HEK293 (cell line): Measurements from ENCODE around the gene LNPEP.

Source experiments
- CTCF ChIA-PET: fragments of 350-600 bp; formaldehyde crosslinking; extraction: SDS; loops from one replicate; lab custom pipeline; 2021; ENCODE audit warnings: antibody characterized with exemption; lab: Yijun Ruan, JAX
- POLR2A ChIA-PET: fragments of 300-600 bp; formaldehyde crosslinking; extraction: SDS; loops from one replicate; lab custom pipeline; 2020; ENCODE audit warnings: antibody characterized with exemption, inconsistent platforms; lab: Yijun Ruan, JAX
- H3K27ac ChIP-seq: fragments of 200-500 bp; sonication (Bioruptor generic); 2 replicates; pipeline ENCODE4 v1.5.1; 2014; ENCODE audit warnings: low read depth, low read length, control low read depth, inconsistent platforms; ENCODE audit errors: extremely low read depth
- H3K36me3 ChIP-seq, 2 experiments: fragments of 200-500 bp in 1 of 2; sonication (Bioruptor generic) in 1 of 2; 1 replicate in 1 of 2; 2 replicates in 1 of 2; pipeline ENCODE4 v1.5.1; 2014 to 2017; ENCODE audit warnings: inconsistent platforms in 2 of 2, low read length in 2 of 2; ENCODE audit not compliant: control insufficient read depth in 2 of 2, insufficient read depth in 1 of 2
- H3K4me1 ChIP-seq: fragments of 200-500 bp; sonication (Bioruptor generic); 2 replicates; pipeline ENCODE4 v1.5.1; 2014; ENCODE audit warnings: mild to moderate bottlenecking, low read length, inconsistent platforms; ENCODE audit not compliant: control insufficient read depth, insufficient read depth
- H3K4me3 ChIP-seq: 2 replicates; pipeline ENCODE4 v1.5.1; 2011; ENCODE audit warnings: low read depth, mild to moderate bottlenecking, control low read depth, low read length, moderate library complexity
- H3K9me3 ChIP-seq: fragments of 200-500 bp; sonication (Bioruptor generic); 2 replicates; pipeline ENCODE4 v1.5.1; 2014; ENCODE audit warnings: low read depth, low read length, inconsistent platforms; ENCODE audit not compliant: control insufficient read depth, insufficient read depth
- GLI2 ChIP-seq: fragments of 450-650 bp; formaldehyde crosslinking; IDR thresholded peaks from 2 replicates; pipeline ENCODE4; 2017; ENCODE audit warnings: missing biosample characterization, missing genetic modification characterization, low read depth, borderline replicate concordance
- INSM2 ChIP-seq: fragments of 450-650 bp; formaldehyde crosslinking; IDR thresholded peaks from 2 replicates; pipeline ENCODE4 v1.5.1; 2016; ENCODE audit warnings: missing biosample characterization, missing genetic modification characterization
- KLF17 ChIP-seq: fragments of 450-650 bp; formaldehyde crosslinking; IDR thresholded peaks from 2 replicates; pipeline ENCODE4 v1.5.1; 2016; ENCODE audit warnings: missing biosample characterization, missing genetic modification characterization
- MEIS1 ChIP-seq: sonication (generic); formaldehyde crosslinking; IDR thresholded peaks from 2 replicates; pipeline ENCODE4 v1.8.1; 2022; ENCODE audit warnings: missing genetic modification reagents, mild to moderate bottlenecking, borderline replicate concordance
- REPIN1 ChIP-seq: fragments of 450-650 bp; formaldehyde crosslinking; IDR thresholded peaks from 2 replicates; pipeline ENCODE4 v1.5.1; 2017; ENCODE audit warnings: missing biosample characterization, missing genetic modification characterization, low read depth
- SETDB1 ChIP-seq: IDR thresholded peaks from one replicate; pipeline ENCODE4 v1.6.1; 2017; ENCODE audit warnings: mild to moderate bottlenecking, low read length, moderate library complexity, mixed read lengths; ENCODE audit not compliant: insufficient read length
- ZFP41 ChIP-seq: fragments of 450-650 bp; formaldehyde crosslinking; IDR thresholded peaks from 2 replicates; pipeline ENCODE4 v1.5.1; 2016; ENCODE audit warnings: missing biosample characterization, missing genetic modification characterization, borderline replicate concordance
- ZNF121 ChIP-seq: fragments of 450-650 bp; formaldehyde crosslinking; IDR thresholded peaks from 2 replicates; pipeline ENCODE4 v1.5.1; 2016; ENCODE audit warnings: missing biosample characterization, missing genetic modification characterization
- ZNF266 ChIP-seq: fragments of 450-650 bp; formaldehyde crosslinking; IDR thresholded peaks from 2 replicates; pipeline ENCODE4 v1.5.1; 2016; ENCODE audit warnings: missing biosample characterization, missing genetic modification characterization, low read depth
- ZNF335 ChIP-seq: fragments of 450-650 bp; formaldehyde crosslinking; conservative IDR thresholded peaks from 2 replicates; pipeline ENCODE4 v1.5.1; 2016; ENCODE audit warnings: missing biosample characterization, missing genetic modification characterization
- ZNF404 ChIP-seq: fragments of 450-650 bp; formaldehyde crosslinking; IDR thresholded peaks from 2 replicates; pipeline ENCODE4 v1.5.1; 2017; ENCODE audit warnings: missing biosample characterization, missing genetic modification characterization
- ZNF449 ChIP-seq: fragments of 450-650 bp; formaldehyde crosslinking; IDR thresholded peaks from 2 replicates; pipeline ENCODE4 v1.5.1; 2017; ENCODE audit warnings: missing biosample characterization, mild to moderate bottlenecking, missing genetic modification characterization, moderate library complexity
- ZNF529 ChIP-seq: fragments of 450-650 bp; formaldehyde crosslinking; IDR thresholded peaks from 2 replicates; pipeline ENCODE4 v1.5.1; 2017; ENCODE audit warnings: missing genetic modification characterization, missing biosample characterization; ENCODE audit not compliant: insufficient replicate concordance
- ZNF660 ChIP-seq: fragments of 450-650 bp; IDR thresholded peaks from 2 replicates; pipeline ENCODE4 v1.5.1; 2018; ENCODE audit warnings: missing biosample characterization, mild to moderate bottlenecking, missing genetic modification characterization
- TF ChIP-seq, protein P1 (sequence below): fragments of 450-650 bp; formaldehyde crosslinking; IDR thresholded peaks from 2 replicates; pipeline ENCODE4 v1.5.1; 2017; ENCODE audit warnings: missing biosample characterization, missing genetic modification characterization
- TF ChIP-seq, protein P2 (sequence below): fragments of 450-650 bp; formaldehyde crosslinking; IDR thresholded peaks from 2 replicates; pipeline ENCODE4 v1.5.1; 2016; ENCODE audit warnings: missing biosample characterization, missing genetic modification characterization
- TF ChIP-seq, protein P3 (sequence below): fragments of 450-650 bp; formaldehyde crosslinking; IDR thresholded peaks from 2 replicates; pipeline ENCODE4 v1.5.1; 2016; ENCODE audit warnings: missing biosample characterization, missing genetic modification characterization

The LNPEP gene

GRCh38 chr5:96942078-96942477, 6.2 kb downstream of the LNPEP start:
- TF ChIP-seq, protein P1, sequence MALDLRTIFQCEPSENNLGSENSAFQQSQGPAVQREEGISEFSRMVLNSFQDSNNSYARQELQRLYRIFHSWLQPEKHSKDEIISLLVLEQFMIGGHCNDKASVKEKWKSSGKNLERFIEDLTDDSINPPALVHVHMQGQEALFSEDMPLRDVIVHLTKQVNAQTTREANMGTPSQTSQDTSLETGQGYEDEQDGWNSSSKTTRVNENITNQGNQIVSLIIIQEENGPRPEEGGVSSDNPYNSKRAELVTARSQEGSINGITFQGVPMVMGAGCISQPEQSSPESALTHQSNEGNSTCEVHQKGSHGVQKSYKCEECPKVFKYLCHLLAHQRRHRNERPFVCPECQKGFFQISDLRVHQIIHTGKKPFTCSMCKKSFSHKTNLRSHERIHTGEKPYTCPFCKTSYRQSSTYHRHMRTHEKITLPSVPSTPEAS, result no peak
- TF ChIP-seq ZNF335 (tag by site-specific recombination) (no peak), ZNF121 (tag by site-specific recombination) (no peak), SETDB1 (no peak), KLF17 (tag by site-specific recombination) (no peak), ZNF529 (no peak), GLI2 (tag by site-specific recombination) (no peak), ZNF449 (tag by site-specific recombination) (no peak), ZNF266 (tag by site-specific recombination) (no peak), ZNF404 (tag by site-specific recombination) (no peak), INSM2 (tag by site-specific recombination) (no peak), ZNF660 (tag by site-specific recombination) (no peak), REPIN1 (tag by site-specific recombination) (no peak), ZFP41 (tag by site-specific recombination) (no peak), MEIS1 (CRISPR knock-in tag) (no peak)
- TF ChIP-seq, protein P2, sequence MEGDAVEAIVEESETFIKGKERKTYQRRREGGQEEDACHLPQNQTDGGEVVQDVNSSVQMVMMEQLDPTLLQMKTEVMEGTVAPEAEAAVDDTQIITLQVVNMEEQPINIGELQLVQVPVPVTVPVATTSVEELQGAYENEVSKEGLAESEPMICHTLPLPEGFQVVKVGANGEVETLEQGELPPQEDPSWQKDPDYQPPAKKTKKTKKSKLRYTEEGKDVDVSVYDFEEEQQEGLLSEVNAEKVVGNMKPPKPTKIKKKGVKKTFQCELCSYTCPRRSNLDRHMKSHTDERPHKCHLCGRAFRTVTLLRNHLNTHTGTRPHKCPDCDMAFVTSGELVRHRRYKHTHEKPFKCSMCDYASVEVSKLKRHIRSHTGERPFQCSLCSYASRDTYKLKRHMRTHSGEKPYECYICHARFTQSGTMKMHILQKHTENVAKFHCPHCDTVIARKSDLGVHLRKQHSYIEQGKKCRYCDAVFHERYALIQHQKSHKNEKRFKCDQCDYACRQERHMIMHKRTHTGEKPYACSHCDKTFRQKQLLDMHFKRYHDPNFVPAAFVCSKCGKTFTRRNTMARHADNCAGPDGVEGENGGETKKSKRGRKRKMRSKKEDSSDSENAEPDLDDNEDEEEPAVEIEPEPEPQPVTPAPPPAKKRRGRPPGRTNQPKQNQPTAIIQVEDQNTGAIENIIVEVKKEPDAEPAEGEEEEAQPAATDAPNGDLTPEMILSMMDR (tag by site-specific recombination), result no peak
- TF ChIP-seq, protein P3, sequence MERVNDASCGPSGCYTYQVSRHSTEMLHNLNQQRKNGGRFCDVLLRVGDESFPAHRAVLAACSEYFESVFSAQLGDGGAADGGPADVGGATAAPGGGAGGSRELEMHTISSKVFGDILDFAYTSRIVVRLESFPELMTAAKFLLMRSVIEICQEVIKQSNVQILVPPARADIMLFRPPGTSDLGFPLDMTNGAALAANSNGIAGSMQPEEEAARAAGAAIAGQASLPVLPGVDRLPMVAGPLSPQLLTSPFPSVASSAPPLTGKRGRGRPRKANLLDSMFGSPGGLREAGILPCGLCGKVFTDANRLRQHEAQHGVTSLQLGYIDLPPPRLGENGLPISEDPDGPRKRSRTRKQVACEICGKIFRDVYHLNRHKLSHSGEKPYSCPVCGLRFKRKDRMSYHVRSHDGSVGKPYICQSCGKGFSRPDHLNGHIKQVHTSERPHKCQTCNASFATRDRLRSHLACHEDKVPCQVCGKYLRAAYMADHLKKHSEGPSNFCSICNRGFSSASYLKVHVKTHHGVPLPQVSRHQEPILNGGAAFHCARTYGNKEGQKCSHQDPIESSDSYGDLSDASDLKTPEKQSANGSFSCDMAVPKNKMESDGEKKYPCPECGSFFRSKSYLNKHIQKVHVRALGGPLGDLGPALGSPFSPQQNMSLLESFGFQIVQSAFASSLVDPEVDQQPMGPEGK (tag by site-specific recombination), result no peak
- Histone ChIP-seq H3K4me3 (no peak overlapping the region), H3K9me3 (no peaks in the 10 kb centered on the region), H3K36me3 (no peaks in the 10 kb centered on the region), H3K27ac (no peak overlapping the region), H3K4me1 (0 out of 2 replicates have a peak, but pooled peaks cover 3% of the 10 kb centered on the region)
- ChIA-PET CTCF (interaction anchor here (2.8 kb wide), 1 partner anchor 73 kb away, joined by 10 read pairs; no protein-coding TSS in a partner anchor), POLR2A (no interaction called here)
